ENCODE data around the gene PTMA.
A peak's percentile ranks its signal among the peaks of the same experiment; 100 is the strongest.

The PTMA gene

GRCh38 chr2:231679908-231680284 is 28.4 kb upstream of the PTMA start:
- Histone ChIP-seq H3K4me3 (ENCODE audit: low read depth in 1 of 2, low read length in 1 of 2) (no peak overlapping the region), H3K27ac (no peak overlapping the region), H3K36me3 (no peaks in the 10 kb centered on the region), H3K27me3 (peaks cover 29% of the 10 kb centered on the region), H3K9me3 (no peaks in the 10 kb centered on the region), H3K4me1 (ENCODE audit: control insufficient read depth in 1 of 2, insufficient read depth in 1 of 2, low read depth in 1 of 2, low read length in 1 of 2) (peaks cover 15 to 17% of the 10 kb centered on the region in 2 experiments)
- TF ChIP-seq CTCF (IDR thresholded peaks at IDR 0.05): no peak

- Histone ChIP-seq H3K27me3 (peaks cover 29% of the 10 kb centered on the region), H3K36me3 (no peaks in the 10 kb centered on the region), H3K27ac (no peak overlapping the region), H3K4me1 (ENCODE audit: control insufficient read depth in 1 of 2, insufficient read depth in 1 of 2, low read depth in 1 of 2, low read length in 1 of 2) (peaks cover 10 to 13% of the 10 kb centered on the region in 2 experiments), H3K4me3 (ENCODE audit: low read depth in 1 of 2, low read length in 1 of 2) (peak overlapping the region; percentile 15 to 24), H3K9me3 (no peaks in the 10 kb centered on the region)
- no peak for TF ChIP-seq CTCF (IDR thresholded peaks at IDR 0.05)
Measured at GRCh38 chr2:231680285-231680991, 27.9 kb upstream of the PTMA start.

GRCh38 chr2:231680992-231681852 is 27.1 kb upstream of the PTMA start:
- Histone ChIP-seq H3K27ac (no peak overlapping the region), H3K27me3 (peaks cover 29% of the 10 kb centered on the region)

GRCh38 chr2:231682603-231683291 is 25.6 kb upstream of the PTMA start:
- no peak for TF ChIP-seq CTCF (IDR thresholded peaks at IDR 0.05)
- Histone ChIP-seq H3K27me3 (peaks cover 29% of the 10 kb centered on the region), H3K4me1 (ENCODE audit: control insufficient read depth in 1 of 2, insufficient read depth in 1 of 2, low read depth in 1 of 2, low read length in 1 of 2) (peaks cover 14 to 18% of the 10 kb centered on the region in 2 experiments), H3K4me3 (ENCODE audit: low read depth in 1 of 2, low read length in 1 of 2) (no peak overlapping the region), H3K9me3 (no peaks in the 10 kb centered on the region), H3K27ac (no peak overlapping the region), H3K36me3 (no peaks in the 10 kb centered on the region)

More at GRCh38 chr2:231680992-231681852, 27.1 kb upstream of the PTMA start:
- Histone ChIP-seq H3K4me3 (ENCODE audit: low read depth in 1 of 2, low read length in 1 of 2) (peak overlapping the region; percentile 15 to 24), H3K36me3 (no peaks in the 10 kb centered on the region), H3K9me3 (no peaks in the 10 kb centered on the region), H3K4me1 (ENCODE audit: control insufficient read depth in 1 of 2, insufficient read depth in 1 of 2, low read depth in 1 of 2, low read length in 1 of 2) (peaks cover 5 to 13% of the 10 kb centered on the region in 2 experiments)
- TF ChIP-seq CTCF (IDR thresholded peaks at IDR 0.05): no peak
